ENCODE data around the gene POLR2H. TPM values are rescaled to one million over a fixed set of nuclear protein-coding genes. Genes with fewer than 3 reads are reported as not detected.

The POLR2H gene
- total and polyA plus RNA-seq, 2 of the 4 experiments (the other 2 are of a cell fraction), result 47.7 to 130 TPM

- no peak overlapping the region for H2BK120ac ChIP-seq (ENCODE audit: low read depth, low read length)
- H3K9ac ChIP-seq (ENCODE audit: low read depth, low read length), result no peak overlapping the region
- no peak overlapping the region for H2BK5ac ChIP-seq (ENCODE audit: low read depth, low read length, poor library complexity, severe bottlenecking)
- no peak overlapping the region for H2BK15ac ChIP-seq (ENCODE audit: low read depth, low read length)
- no peak overlapping the region for H3K56ac ChIP-seq (ENCODE audit: extremely low read depth, insufficient read depth, low read length)
- H3K9me1 ChIP-seq (ENCODE audit: insufficient read depth, low read length), result no peaks in the 10 kb centered on the region
- H4K5ac ChIP-seq (ENCODE audit: low read depth, low read length), result no peak overlapping the region
- H3K27ac ChIP-seq (ENCODE audit: insufficient read depth, low read length), result no peak overlapping the region
- H2AK5ac ChIP-seq (ENCODE audit: low read depth, low read length), result no peak overlapping the region
- H3K14ac ChIP-seq (replicated peaks; ENCODE audit: low read depth, low read length), result no peak overlapping the region
- intact Hi-C loops (cut with micrococcal nuclease) (no loop called here), dilution Hi-C loops (cut with HindIII; ENCODE audit: low sequenced_read_pairs, unreplicated experiment) (loop anchor here (25.0 kb wide), 1 partner anchor 169 kb away; no protein-coding TSS in a partner anchor), in situ Hi-C loops (cut with MboI; ENCODE audit: low sequenced_read_pairs) (no loop called here)
- peak; percentile 75 for DNase-seq
- H3K4me3 ChIP-seq (ENCODE audit: insufficient read depth, low read depth, low read length), result no peak overlapping the region
- H2BK20ac ChIP-seq (ENCODE audit: low read depth, low read length), result no peak overlapping the region
- no peak overlapping the region for H4K8ac ChIP-seq (ENCODE audit: low read depth in 2 of 2, low read length in 2 of 2)
- 43% methylated on average over 2 of the region's 3 CpGs; no CpG with 5 or more reads in 1 of the 2 experiments for WGBS, 2 experiments (ENCODE audit: extremely low coverage in 2 of 2, insufficient read length in 1 of 2)
- peaks cover 2 to 29% of the 10 kb centered on the region in 2 experiments for H3K79me1 ChIP-seq (ENCODE audit: low read depth in 1 of 2, low read length in 2 of 2)
- no TSS peak for BruUV-seq (replicated peaks)
- peak; percentile 47 for ATAC-seq (ENCODE audit: low read depth)
- no peak overlapping the region for H2AK9ac ChIP-seq (replicated peaks; ENCODE audit: low read depth, low read length, poor library complexity)
- no peak overlapping the region for H3K4me2 ChIP-seq (ENCODE audit: low read depth, low read length)
- no peak overlapping the region for H2AFZ ChIP-seq (replicated peaks; ENCODE audit: low read length, poor library complexity)
- TF ChIP-seq POLR2A (IDR thresholded peaks at IDR 0.05; ENCODE audit: low read depth, low read length) (no peak), RCOR1 (IDR thresholded peaks at IDR 0.05; ENCODE audit: insufficient replicate concordance, low read length) (no peak), BHLHE40 (IDR thresholded peaks at IDR 0.05; ENCODE audit: low read depth, low read length) (no peak), FOS (IDR thresholded peaks at IDR 0.05; ENCODE audit: low read depth, low read length) (no peak), CHD1 (IDR thresholded peaks at IDR 0.05; ENCODE audit: low read depth, low read length) (no peak), NFE2L2 (IDR thresholded peaks at IDR 0.05; ENCODE audit: low read depth, low read length) (no peak), SMC3 (IDR thresholded peaks at IDR 0.05; ENCODE audit: low read depth, low read length) (no peak; the same call in 1 of the 2 replicates)
- no peak overlapping the region for H3K18ac ChIP-seq (ENCODE audit: low read depth, low read length)
- no peak overlapping the region for H3K23ac ChIP-seq (ENCODE audit: low read depth, low read length)
- H3K4ac ChIP-seq (ENCODE audit: low read depth, low read length), result no peak overlapping the region
- ChIA-PET POLR2A (ENCODE audit: unreplicated experiment) (no interaction called here), CTCF (no interaction called here)
- H3K9me3 ChIP-seq (ENCODE audit: control insufficient read depth, insufficient read depth, low read length), result no peaks in the 10 kb centered on the region
- H3K27me3 ChIP-seq (ENCODE audit: control insufficient read depth, insufficient read depth, low read length), result peaks cover 7% of the 10 kb centered on the region
- H3K36me3 ChIP-seq (ENCODE audit: control insufficient read depth, insufficient read depth, low read length), result peaks cover 17% of the 10 kb centered on the region
- peaks cover 11% of the 10 kb centered on the region; the same call in 1 of the 2 replicates for H4K20me1 ChIP-seq (ENCODE audit: insufficient read depth, low read length)
- peaks cover 6% of the 10 kb centered on the region; the same call in 1 of the 2 replicates for H3K4me1 ChIP-seq (ENCODE audit: control insufficient read depth, insufficient read depth, low read length)
- H4K91ac ChIP-seq (ENCODE audit: insufficient read depth, low read depth, low read length), result no peak overlapping the region
Measured at GRCh38 chr3:184368586-184369183, 7.2 kb downstream of the POLR2H start.

Data from IMR-90 (cell line).